ENCODE results near the gene CD276.

DNA sequence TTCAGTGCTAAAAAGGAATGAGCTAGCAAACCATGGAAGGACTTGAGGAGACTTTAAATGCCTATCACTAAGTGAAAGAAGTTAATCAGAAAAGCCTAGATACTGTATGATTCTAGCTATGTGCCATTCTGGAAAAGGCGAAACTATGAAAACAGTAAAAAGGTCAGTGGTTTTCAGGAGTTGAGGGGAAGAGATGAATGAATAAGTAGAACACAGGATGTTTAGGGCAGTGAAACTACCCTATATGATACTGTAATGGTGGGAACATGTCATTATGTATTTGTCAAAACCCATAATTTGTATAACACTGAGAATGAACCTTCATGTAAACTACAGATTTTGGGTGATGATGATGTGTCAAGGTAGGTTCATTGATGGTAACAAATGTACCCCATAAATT, 9.6 kb upstream of the CD276 start:
- TF ChIP-seq YY1 (IDR thresholded peaks at IDR 0.05; ENCODE audit: low read depth) (no peak), REST (IDR thresholded peaks at IDR 0.05; ENCODE audit: low read depth) (no peak), ZBTB7A (IDR thresholded peaks at IDR 0.05; ENCODE audit: low read depth) (no peak), MAX (IDR thresholded peaks at IDR 0.05) (no peak), CEBPB (IDR thresholded peaks at IDR 0.05) (no peak), NFIC (IDR thresholded peaks at IDR 0.05) (no peak), EP300 (IDR thresholded peaks at IDR 0.05; ENCODE audit: borderline replicate concordance) (no peak), RAD21 (IDR thresholded peaks at IDR 0.05; ENCODE audit: low read depth) (no peak), EGR1 (IDR thresholded peaks at IDR 0.05) (no peak), TAF1 (IDR thresholded peaks at IDR 0.05; ENCODE audit: low read depth) (no peak), FOXM1 (IDR thresholded peaks at IDR 0.05; ENCODE audit: borderline replicate concordance, low read depth) (no peak), TCF12 (IDR thresholded peaks at IDR 0.05; ENCODE audit: low read depth) (no peak)
